ENCODE data around the gene WNT8A. TPM values are rescaled to one million over a fixed set of nuclear protein-coding genes. Genes with fewer than 3 reads are reported as not detected.

WNT8A gene
- total RNA-seq, result not detected in 2 replicates

GRCh38 chr5:138083702-138084101 lies at the start of gene WNT8A:
Gene WNT8A (plus strand): TSS chr5:138084033. CDS start chr5:138084128, 95 bp downstream.

GRCh38 chr5:138138949-138139780 lies 55.3 kb downstream of the WNT8A start, which contains the start of gene NME5:
Gene NME5 (minus strand): TSS chr5:138139428. CDS start chr5:138138780, 648 bp downstream.

Other genes starting within 250 kb of the WNT8A start
- not detected in 2 replicates for gene MYOT, start 216.2 kb upstream of the WNT8A start, total RNA-seq
- gene PKD2L2, start 194.6 kb upstream of the WNT8A start, total RNA-seq, result not detected in 2 replicates
- 3.1 and 4.9 TPM in 2 replicates for gene FAM13B, start 51.0 kb upstream of the WNT8A start, total RNA-seq
- not detected in 2 replicates for gene NME5, start 55.4 kb downstream of the WNT8A start, total RNA-seq
- gene BRD8, start 94.6 kb downstream of the WNT8A start, total RNA-seq, result 10.9 and 19.0 TPM in 2 replicates
- gene KIF20A, start 95.1 kb downstream of the WNT8A start, total RNA-seq, result 13.8 and 45.5 TPM in 2 replicates
- 18.4 and 22.3 TPM in 2 replicates for gene CDC23, start 129.3 kb downstream of the WNT8A start, total RNA-seq
- gene GFRA3, start 190.6 kb downstream of the WNT8A start, total RNA-seq, result not detected in 2 replicates
- 5.2 and 11.9 TPM in 2 replicates for gene CDC25C, start 247.8 kb downstream of the WNT8A start, total RNA-seq